GM10248 (cell line): ENCODE data around the gene PRKCB.

Experiments
- CTCF ChIA-PET: fragments of 300-600 bp; sonication (Branson Sonifier 250); formaldehyde crosslinking; extraction: SDS; loops from one replicate; lab custom pipeline; 2021; ENCODE audit warnings: antibody characterized with exemption; lab: Yijun Ruan, JAX
- POLR2A ChIA-PET: fragments of 350-650 bp; sonication (Branson Sonifier 250); formaldehyde crosslinking; extraction: SDS; loops from one replicate; lab custom pipeline; 2020; ENCODE audit warnings: antibody characterized with exemption; lab: Yijun Ruan, JAX
- DNase-seq: peaks from one replicate; pipeline ENCODE4 v3.0.0; 2012; ENCODE audit errors: extremely low spot score
- TF ChIP-seq, protein P1 (sequence below): IDR thresholded peaks from 2 replicates; pipeline ENCODE4 v1.5.1; 2012; ENCODE audit warnings: mild to moderate bottlenecking, low read depth; ENCODE audit errors: extremely low read depth, missing control alignments, control extremely low read depth

PRKCB gene

GRCh38 chr16:23900480-23901177, 64.8 kb downstream of the PRKCB start:
- DNase-seq = no peak
- ChIA-PET POLR2A (no interaction called here), CTCF (interaction anchor here (1.2 to 2.5 kb wide), 3 partner anchors 9 to 110 kb away, joined by 3 to 7 read pairs (median 5); no protein-coding TSS in a partner anchor)
- TF ChIP-seq, protein P1, sequence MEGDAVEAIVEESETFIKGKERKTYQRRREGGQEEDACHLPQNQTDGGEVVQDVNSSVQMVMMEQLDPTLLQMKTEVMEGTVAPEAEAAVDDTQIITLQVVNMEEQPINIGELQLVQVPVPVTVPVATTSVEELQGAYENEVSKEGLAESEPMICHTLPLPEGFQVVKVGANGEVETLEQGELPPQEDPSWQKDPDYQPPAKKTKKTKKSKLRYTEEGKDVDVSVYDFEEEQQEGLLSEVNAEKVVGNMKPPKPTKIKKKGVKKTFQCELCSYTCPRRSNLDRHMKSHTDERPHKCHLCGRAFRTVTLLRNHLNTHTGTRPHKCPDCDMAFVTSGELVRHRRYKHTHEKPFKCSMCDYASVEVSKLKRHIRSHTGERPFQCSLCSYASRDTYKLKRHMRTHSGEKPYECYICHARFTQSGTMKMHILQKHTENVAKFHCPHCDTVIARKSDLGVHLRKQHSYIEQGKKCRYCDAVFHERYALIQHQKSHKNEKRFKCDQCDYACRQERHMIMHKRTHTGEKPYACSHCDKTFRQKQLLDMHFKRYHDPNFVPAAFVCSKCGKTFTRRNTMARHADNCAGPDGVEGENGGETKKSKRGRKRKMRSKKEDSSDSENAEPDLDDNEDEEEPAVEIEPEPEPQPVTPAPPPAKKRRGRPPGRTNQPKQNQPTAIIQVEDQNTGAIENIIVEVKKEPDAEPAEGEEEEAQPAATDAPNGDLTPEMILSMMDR = no peak

DNA sequence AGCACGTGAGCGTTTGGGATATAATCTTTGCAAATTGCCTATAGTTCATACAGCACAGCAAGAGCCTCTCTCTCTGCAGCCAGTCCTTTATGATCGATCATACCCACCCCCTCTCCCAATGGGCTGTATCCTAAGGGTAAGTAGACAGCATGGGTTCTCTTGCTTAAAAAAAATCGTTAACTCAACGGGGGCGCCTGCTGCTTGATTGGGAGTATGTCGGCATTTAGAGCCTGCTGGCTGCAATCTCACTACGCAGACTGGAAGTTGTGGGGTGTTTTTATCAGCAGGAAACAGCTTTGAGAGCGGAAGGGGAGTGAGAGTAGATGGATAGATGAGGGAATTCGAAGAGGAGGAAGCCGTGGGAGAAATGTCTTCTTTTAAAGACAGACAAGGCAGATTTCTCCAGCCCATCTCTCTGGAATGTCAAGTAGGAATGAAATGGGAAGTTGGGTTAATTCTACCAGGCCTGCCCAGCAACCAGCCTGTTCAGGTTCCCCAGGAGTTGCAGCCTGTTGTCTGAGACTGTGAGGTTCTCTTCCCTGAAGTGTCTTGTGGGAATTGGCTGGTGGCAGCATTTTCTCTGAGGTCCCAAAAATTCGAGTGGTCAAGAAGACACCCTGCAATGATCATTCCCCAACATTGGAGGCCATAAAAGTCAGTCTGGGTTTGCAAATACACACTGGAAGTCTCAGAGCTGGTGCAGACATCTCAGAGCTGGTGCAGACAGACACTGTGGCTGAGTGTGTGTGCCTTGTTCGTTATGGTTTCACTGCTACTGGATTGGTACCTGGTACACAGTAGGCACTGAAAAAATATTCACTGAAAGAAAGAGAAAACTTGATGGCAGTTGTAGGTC, 65.6 kb downstream of the PRKCB start:
- DNase-seq = no peak
- POLR2A ChIA-PET = no interaction called here
- CTCF ChIA-PET = interaction anchor here (1.2 to 2.5 kb wide), 3 partner anchors 9 to 109 kb away, joined by 3 to 7 read pairs (median 5); no protein-coding TSS in a partner anchor
- TF ChIP-seq, protein P1 = no peak

DNA sequence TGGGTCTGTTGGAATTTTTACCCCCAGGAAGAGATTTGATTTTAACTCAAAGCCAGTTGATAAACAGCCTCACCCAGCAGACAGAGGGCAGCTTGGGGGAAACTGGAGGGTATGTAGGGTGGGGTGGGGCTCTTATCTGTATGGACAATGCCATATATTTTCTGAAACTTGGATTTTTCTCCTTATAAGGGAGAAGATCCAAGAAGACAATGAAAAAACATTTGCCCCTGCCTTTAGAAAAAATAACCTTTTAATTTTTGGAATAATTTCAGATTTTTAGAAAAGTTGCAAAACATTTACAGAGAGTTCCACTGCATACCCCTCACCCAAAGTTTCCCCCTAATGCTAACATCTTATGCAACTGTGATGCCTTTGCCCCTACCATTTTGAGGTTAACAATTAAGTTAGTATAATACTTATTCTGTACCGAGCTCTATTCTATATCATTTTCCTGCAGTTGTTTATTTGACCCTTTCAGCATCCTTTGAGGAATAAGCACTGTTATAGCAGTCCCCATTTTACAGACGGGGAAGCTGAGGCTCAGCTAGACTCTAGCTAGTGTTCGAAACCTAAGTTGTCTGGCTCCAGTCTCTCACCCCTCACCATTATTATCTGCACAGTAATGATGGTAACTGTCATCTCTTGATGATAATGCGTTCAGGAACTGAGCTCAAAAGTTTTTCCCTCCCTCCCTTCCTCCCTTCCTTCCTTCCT, 66.4 kb downstream of the PRKCB start:
- TF ChIP-seq, protein P1 = no peak
- ChIA-PET CTCF (interaction anchor here (1.3 to 2.5 kb wide), 3 partner anchors 10 to 108 kb away, joined by 4 to 7 read pairs (median 5); no protein-coding TSS in a partner anchor), POLR2A (no interaction called here)
- DNase-seq = no peak

DNA sequence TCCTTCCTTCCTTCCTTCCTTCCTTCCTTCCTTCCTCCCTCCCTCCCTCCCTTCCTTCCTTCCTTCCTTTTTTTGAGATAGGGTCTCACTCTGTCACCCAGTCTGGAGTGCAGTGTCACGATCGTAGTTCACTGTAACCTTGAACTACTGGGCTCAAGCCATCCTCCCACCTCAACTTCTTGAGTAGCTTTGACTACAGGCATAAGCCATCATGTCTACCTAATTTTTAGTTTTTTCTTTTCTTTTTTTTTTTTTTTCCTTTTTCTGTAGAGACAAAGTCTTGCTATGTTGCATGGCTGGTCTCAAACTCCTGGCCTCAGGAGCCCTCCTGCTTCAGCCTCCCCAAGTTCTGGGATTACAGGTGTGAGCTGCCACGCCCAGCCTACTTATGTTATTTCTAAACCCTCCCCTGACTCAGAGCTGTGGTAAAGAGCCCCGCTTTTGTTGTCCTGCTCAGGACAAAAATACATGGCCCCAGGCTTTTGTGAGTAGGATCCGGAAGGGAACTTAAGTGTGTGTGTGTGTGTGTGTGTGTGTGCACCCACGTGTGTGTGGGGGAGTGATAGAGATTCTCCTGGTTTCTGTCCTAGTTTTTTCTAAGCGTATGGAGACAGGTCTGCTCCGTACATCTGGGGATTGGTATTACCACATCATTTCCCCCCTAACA, 67.1 kb downstream of the PRKCB start:
- ChIA-PET CTCF (interaction anchor here (1.1 to 2.5 kb wide), 8 partner anchors 11 to 108 kb away, joined by 3 to 7 read pairs (median 4); no protein-coding TSS in a partner anchor), POLR2A (no interaction called here)
- no peak for DNase-seq
- TF ChIP-seq, protein P1 = no peak

- DNase-seq = no peak
- POLR2A ChIA-PET = interaction anchor here (0.7 kb wide), 1 partner anchor 94 kb away, joined by 3 read pairs; no protein-coding TSS in a partner anchor
- TF ChIP-seq, protein P1 = no peak
- CTCF ChIA-PET = interaction anchor here (1.1 to 3.8 kb wide), 7 partner anchors 9 to 26 kb away, joined by 3 to 17 read pairs (median 6); no protein-coding TSS in a partner anchor
Observed at GRCh38 chr16:23905027-23905426, 69.2 kb downstream of the PRKCB start.
